Bronchial smooth muscle cell (primary cell): Measurements from ENCODE around the gene MYADM. TPM values are rescaled to one million over a fixed set of nuclear protein-coding genes. Genes with fewer than 3 reads are reported as not detected.

Source experiments
- total RNA-seq: library from RNA; depleted of rRNA; stranded (reverse); fragments of >200 nt; gene quantifications from 2 replicates; pipeline ENCODE4 v1.2.1, GENCODE V29; 2014

Gene MYADM
- 3.3 and 5.2 TPM in 2 replicates for total RNA-seq

GRCh38 chr19:53867225-53868090 is at the start of gene MYADM:
Gene MYADM (plus strand): TSS chr19:53867883. CDS start chr19:53873530, 5,647 bp downstream.

GRCh38 chr19:53824134-53824611 is 43.5 kb upstream of the MYADM start, which contains the start of gene NLRP12:
Gene NLRP12 (minus strand): TSS chr19:53824314. CDS start chr19:53824174, 140 bp downstream.

GRCh38 chr19:53881482-53882390 is 14.1 kb downstream of the MYADM start, which contains the start of gene PRKCG:
Gene PRKCG (plus strand): TSS chr19:53882197. CDS start chr19:53882495, 298 bp downstream.

GRCh38 chr19:53908935-53909415 is 41.3 kb downstream of the MYADM start, which contains the start of gene CACNG7:
Gene CACNG7 (plus strand): TSS chr19:53909278. CDS start chr19:53912832, 3,554 bp downstream.

Other genes with a start within 250 kb of the MYADM start
- not detected in 2 replicates for gene DPRX, start 235.9 kb upstream of the MYADM start, total RNA-seq
- not detected in 2 replicates for gene NLRP12, start 43.6 kb upstream of the MYADM start, total RNA-seq
- 0.17 TPM in 1 of 2 replicates, not detected in the other for gene PRKCG, start 14.3 kb downstream of the MYADM start, total RNA-seq
- 0.47 and 3.1 TPM in 2 replicates for gene CACNG7, start 41.4 kb downstream of the MYADM start, total RNA-seq
- 0.47 and 1.5 TPM in 2 replicates for gene CACNG8, start 95.1 kb downstream of the MYADM start, total RNA-seq
- gene CACNG6, start 123.8 kb downstream of the MYADM start, total RNA-seq: 0.34 and 0.47 TPM in 2 replicates
- gene VSTM1, start 196.0 kb downstream of the MYADM start, total RNA-seq: not detected in 2 replicates
- not detected in 2 replicates for gene TARM1, start 213.5 kb downstream of the MYADM start, total RNA-seq
- gene OSCAR, start 232.9 kb downstream of the MYADM start, total RNA-seq: under 0.01 TPM in 1 of 2 replicates, not detected in the other
- gene NDUFA3, start 235.0 kb downstream of the MYADM start, total RNA-seq: 15.8 and 21.4 TPM in 2 replicates
- gene TFPT, start 247.8 kb downstream of the MYADM start, total RNA-seq: 16.7 and 21.9 TPM in 2 replicates
- gene PRPF31, start 247.9 kb downstream of the MYADM start, total RNA-seq: 57.2 and 61.6 TPM in 2 replicates